ENCODE data around the gene PTPN13.

The PTPN13 gene

DNA sequence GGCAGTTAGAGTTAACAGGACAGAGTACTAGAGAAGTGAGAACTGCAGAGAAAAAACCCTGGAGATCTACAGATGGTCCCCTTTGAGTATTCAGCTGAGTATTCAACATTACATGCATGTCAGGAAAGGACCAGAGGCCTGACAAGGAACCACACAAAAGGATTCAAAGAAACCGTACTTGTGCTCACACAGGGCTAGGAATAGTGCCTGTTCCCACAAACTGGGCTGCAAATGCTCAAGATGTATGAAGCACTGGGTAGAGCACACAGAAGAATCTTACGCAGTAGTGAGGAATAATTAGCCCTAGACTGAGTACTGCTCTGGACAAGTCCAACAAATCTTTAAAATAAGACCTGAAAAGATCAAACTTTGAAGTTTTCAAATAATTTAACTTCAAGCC is 17.6 kb downstream of the PTPN13 start:
- Histone ChIP-seq H2AFZ (ENCODE audit: low read length, unreplicated experiment) (no peak overlapping the region), H3K4me3 (ENCODE audit: low read depth, low read length) (no peak overlapping the region), H3K27me3 (ENCODE audit: insufficient read depth, low read length) (no peaks in the 10 kb centered on the region), H3K79me2 (ENCODE audit: control insufficient read depth, insufficient read depth, low read length, unreplicated experiment) (no peaks in the 10 kb centered on the region), H3K36me3 (ENCODE audit: insufficient read depth, low read length) (no peaks in the 10 kb centered on the region), H3K4me1 (ENCODE audit: control insufficient read depth, insufficient read depth, low read length, unreplicated experiment) (no peaks in the 10 kb centered on the region), H3K27ac (ENCODE audit: low read depth, low read length) (no peak overlapping the region)

DNA sequence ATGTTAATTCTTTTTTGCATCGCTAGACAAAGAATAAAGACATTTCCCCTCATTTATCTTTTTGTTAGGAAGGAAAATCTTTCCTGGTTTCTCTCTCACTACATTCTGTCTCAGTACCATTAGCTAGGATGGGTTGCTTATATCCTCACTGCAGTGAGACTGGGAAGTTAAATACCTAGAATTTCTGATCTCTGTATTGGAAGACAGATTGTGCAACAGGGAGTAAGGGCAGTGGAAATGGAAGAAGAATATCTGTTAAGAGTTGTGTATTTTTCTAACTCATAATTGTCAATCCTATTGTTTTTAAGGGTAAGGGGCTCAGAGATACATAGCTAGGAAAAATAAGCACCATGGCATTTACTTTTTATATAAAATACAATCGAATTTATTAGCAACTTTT is 19.6 kb downstream of the PTPN13 start:
- no peak overlapping the region for H3K4me3 ChIP-seq (ENCODE audit: low read depth, low read length)
- H3K27ac ChIP-seq (ENCODE audit: low read depth, low read length), result no peak overlapping the region
- no peaks in the 10 kb centered on the region for H3K36me3 ChIP-seq (ENCODE audit: insufficient read depth, low read length)
- H3K27me3 ChIP-seq (ENCODE audit: insufficient read depth, low read length), result no peaks in the 10 kb centered on the region
- no peaks in the 10 kb centered on the region for H3K4me1 ChIP-seq (ENCODE audit: control insufficient read depth, insufficient read depth, low read length, unreplicated experiment)
- H2AFZ ChIP-seq (ENCODE audit: low read length, unreplicated experiment), result no peak overlapping the region
- H3K79me2 ChIP-seq (ENCODE audit: control insufficient read depth, insufficient read depth, low read length, unreplicated experiment), result no peaks in the 10 kb centered on the region

GRCh38 chr4:86614865-86615264 is 20.8 kb downstream of the PTPN13 start:
- H3K4me1 ChIP-seq (ENCODE audit: control insufficient read depth, insufficient read depth, low read length, unreplicated experiment), result no peaks in the 10 kb centered on the region
- H3K27ac ChIP-seq (ENCODE audit: low read depth, low read length), result no peak overlapping the region
- H3K4me3 ChIP-seq (ENCODE audit: low read depth, low read length), result no peak overlapping the region
- H3K36me3 ChIP-seq (ENCODE audit: insufficient read depth, low read length), result no peaks in the 10 kb centered on the region
- H2AFZ ChIP-seq (ENCODE audit: low read length, unreplicated experiment), result no peak overlapping the region
- H3K79me2 ChIP-seq (ENCODE audit: control insufficient read depth, insufficient read depth, low read length, unreplicated experiment), result no peaks in the 10 kb centered on the region
- H3K27me3 ChIP-seq (ENCODE audit: insufficient read depth, low read length), result no peaks in the 10 kb centered on the region

DNA sequence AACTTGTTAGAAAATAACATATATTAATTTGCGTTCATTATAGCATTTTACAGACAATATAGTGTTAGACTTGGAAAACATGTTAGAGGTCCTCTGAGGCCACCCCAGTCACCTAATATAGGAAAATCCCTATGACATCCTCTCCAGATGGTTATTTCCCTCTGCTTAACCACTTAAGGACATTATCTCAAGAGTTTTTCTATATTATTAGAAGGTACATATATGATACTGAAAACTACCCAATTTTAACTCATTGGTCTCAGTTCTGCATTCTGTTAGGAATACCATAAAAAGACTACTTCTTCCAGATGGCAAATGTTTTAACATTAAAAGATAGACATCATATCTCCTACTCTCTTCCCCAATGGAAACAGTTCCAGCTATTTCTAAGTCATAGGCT is 21.4 kb downstream of the PTPN13 start:
- Histone ChIP-seq H3K4me1 (ENCODE audit: control insufficient read depth, insufficient read depth, low read length, unreplicated experiment) (no peaks in the 10 kb centered on the region), H2AFZ (ENCODE audit: low read length, unreplicated experiment) (no peak overlapping the region), H3K27me3 (ENCODE audit: insufficient read depth, low read length) (no peaks in the 10 kb centered on the region), H3K4me3 (ENCODE audit: low read depth, low read length) (no peak overlapping the region), H3K27ac (ENCODE audit: low read depth, low read length) (no peak overlapping the region), H3K79me2 (ENCODE audit: control insufficient read depth, insufficient read depth, low read length, unreplicated experiment) (no peaks in the 10 kb centered on the region), H3K36me3 (ENCODE audit: insufficient read depth, low read length) (no peaks in the 10 kb centered on the region)

DNA sequence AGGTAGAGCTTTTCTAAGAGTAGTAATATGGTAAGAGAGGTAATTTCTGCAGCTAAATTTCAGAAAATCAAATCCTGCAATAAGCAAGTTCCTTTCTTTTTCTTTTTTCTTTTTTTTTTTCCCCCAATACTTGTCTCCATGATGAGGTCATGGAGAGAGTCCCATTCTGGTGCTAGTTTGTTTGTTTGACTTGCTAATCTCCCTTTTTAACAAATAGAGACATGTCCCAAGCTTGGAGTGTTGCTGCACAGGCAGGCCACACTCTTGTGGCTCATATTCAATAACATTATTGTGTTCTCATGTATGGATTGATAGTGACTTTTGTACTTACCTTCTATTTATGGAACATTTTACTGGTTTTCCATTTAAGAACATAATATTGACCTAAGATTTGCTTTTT is 25.5 kb downstream of the PTPN13 start:
- no peaks in the 10 kb centered on the region for H3K79me2 ChIP-seq (ENCODE audit: control insufficient read depth, insufficient read depth, low read length, unreplicated experiment)
- H3K4me3 ChIP-seq (ENCODE audit: low read depth, low read length), result no peak overlapping the region
- no peak overlapping the region for H3K27ac ChIP-seq (ENCODE audit: low read depth, low read length)
- no peaks in the 10 kb centered on the region for H3K36me3 ChIP-seq (ENCODE audit: insufficient read depth, low read length)
- H3K27me3 ChIP-seq (ENCODE audit: insufficient read depth, low read length), result no peaks in the 10 kb centered on the region
- no peak overlapping the region for H2AFZ ChIP-seq (ENCODE audit: low read length, unreplicated experiment)
- peaks cover 3% of the 10 kb centered on the region for H3K4me1 ChIP-seq (ENCODE audit: control insufficient read depth, insufficient read depth, low read length, unreplicated experiment)

- no peak overlapping the region for H2AFZ ChIP-seq (ENCODE audit: low read length, unreplicated experiment)
- H3K36me3 ChIP-seq (ENCODE audit: insufficient read depth, low read length), result no peaks in the 10 kb centered on the region
- no peaks in the 10 kb centered on the region for H3K27me3 ChIP-seq (ENCODE audit: insufficient read depth, low read length)
- no peak overlapping the region for H3K4me3 ChIP-seq (ENCODE audit: low read depth, low read length)
- H3K27ac ChIP-seq (ENCODE audit: low read depth, low read length), result no peak overlapping the region
- H3K79me2 ChIP-seq (ENCODE audit: control insufficient read depth, insufficient read depth, low read length, unreplicated experiment), result no peaks in the 10 kb centered on the region
- H3K4me1 ChIP-seq (ENCODE audit: control insufficient read depth, insufficient read depth, low read length, unreplicated experiment), result peaks cover 3% of the 10 kb centered on the region
Measured at GRCh38 chr4:86621435-86621834, 27.3 kb downstream of the PTPN13 start.

- no peak overlapping the region for H3K27ac ChIP-seq (ENCODE audit: low read depth, low read length)
- H2AFZ ChIP-seq (ENCODE audit: low read length, unreplicated experiment), result no peak overlapping the region
- no peaks in the 10 kb centered on the region for H3K27me3 ChIP-seq (ENCODE audit: insufficient read depth, low read length)
- H3K36me3 ChIP-seq (ENCODE audit: insufficient read depth, low read length), result no peaks in the 10 kb centered on the region
- no peaks in the 10 kb centered on the region for H3K79me2 ChIP-seq (ENCODE audit: control insufficient read depth, insufficient read depth, low read length, unreplicated experiment)
- H3K4me1 ChIP-seq (ENCODE audit: control insufficient read depth, insufficient read depth, low read length, unreplicated experiment), result peaks cover 3% of the 10 kb centered on the region
- no peak overlapping the region for H3K4me3 ChIP-seq (ENCODE audit: low read depth, low read length)
Measured at GRCh38 chr4:86626066-86626465, 32.0 kb downstream of the PTPN13 start.

DNA sequence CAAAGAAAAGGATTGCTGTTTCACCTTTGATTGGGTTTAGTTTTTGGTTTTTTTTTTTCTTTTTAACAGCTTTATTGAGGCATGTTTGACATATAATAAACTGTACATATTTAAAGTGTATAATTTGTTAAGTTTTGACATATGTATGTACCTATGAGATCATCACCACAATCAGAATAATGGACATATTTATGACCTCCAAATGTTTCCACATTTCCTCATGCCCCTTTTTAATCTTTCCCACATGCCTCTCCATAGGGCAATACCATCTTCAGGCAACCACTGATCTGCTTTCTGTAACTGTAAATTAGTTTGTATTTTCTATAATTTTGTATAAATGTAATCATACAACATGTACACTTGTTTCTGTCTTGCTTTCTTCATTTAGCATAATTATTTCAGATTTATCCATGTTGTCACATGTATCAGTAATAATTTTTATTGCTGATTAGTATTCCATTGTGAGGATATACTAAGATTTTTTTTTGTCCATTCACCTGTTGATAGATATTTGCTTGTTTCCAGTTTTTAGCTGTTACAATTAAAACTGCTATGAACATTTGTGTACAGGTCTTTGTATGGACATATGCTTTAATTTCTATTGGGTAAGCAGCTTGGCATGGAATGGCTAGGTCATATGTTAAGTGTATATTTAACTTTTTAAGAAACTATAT is 33.5 kb downstream of the PTPN13 start:
- Histone ChIP-seq H3K36me3 (ENCODE audit: insufficient read depth, low read length) (no peaks in the 10 kb centered on the region), H3K27ac (ENCODE audit: low read depth, low read length) (no peak overlapping the region), H3K4me3 (ENCODE audit: low read depth, low read length) (no peak overlapping the region), H3K79me2 (ENCODE audit: control insufficient read depth, insufficient read depth, low read length, unreplicated experiment) (no peaks in the 10 kb centered on the region), H3K27me3 (ENCODE audit: insufficient read depth, low read length) (no peaks in the 10 kb centered on the region), H3K4me1 (ENCODE audit: control insufficient read depth, insufficient read depth, low read length, unreplicated experiment) (no peaks in the 10 kb centered on the region), H2AFZ (ENCODE audit: low read length, unreplicated experiment) (no peak overlapping the region)

DNA sequence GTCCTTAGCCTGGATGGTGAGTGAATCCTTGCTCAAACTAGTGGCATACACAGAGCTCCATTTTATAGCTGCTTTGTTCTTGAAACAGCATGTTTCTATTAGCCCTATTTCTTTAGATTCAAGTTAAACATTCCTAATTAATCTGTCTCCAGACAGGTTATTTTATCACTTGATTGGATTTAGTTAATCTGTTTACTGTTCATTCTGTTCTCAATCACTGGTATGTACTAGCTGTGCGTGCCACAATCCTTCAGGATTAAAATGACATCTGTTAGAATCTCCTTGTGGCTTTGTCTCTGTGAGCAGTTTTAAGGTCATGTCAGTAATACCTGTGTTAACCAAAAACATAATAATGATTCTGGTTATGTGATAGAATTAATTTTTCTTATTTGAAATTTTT is 36.5 kb downstream of the PTPN13 start:
- Histone ChIP-seq H3K4me3 (ENCODE audit: low read depth, low read length) (no peak overlapping the region), H3K79me2 (ENCODE audit: control insufficient read depth, insufficient read depth, low read length, unreplicated experiment) (no peaks in the 10 kb centered on the region), H3K27me3 (ENCODE audit: insufficient read depth, low read length) (no peaks in the 10 kb centered on the region), H3K27ac (ENCODE audit: low read depth, low read length) (no peak overlapping the region), H3K36me3 (ENCODE audit: insufficient read depth, low read length) (no peaks in the 10 kb centered on the region), H2AFZ (ENCODE audit: low read length, unreplicated experiment) (no peak overlapping the region), H3K4me1 (ENCODE audit: control insufficient read depth, insufficient read depth, low read length, unreplicated experiment) (no peaks in the 10 kb centered on the region)

DNA sequence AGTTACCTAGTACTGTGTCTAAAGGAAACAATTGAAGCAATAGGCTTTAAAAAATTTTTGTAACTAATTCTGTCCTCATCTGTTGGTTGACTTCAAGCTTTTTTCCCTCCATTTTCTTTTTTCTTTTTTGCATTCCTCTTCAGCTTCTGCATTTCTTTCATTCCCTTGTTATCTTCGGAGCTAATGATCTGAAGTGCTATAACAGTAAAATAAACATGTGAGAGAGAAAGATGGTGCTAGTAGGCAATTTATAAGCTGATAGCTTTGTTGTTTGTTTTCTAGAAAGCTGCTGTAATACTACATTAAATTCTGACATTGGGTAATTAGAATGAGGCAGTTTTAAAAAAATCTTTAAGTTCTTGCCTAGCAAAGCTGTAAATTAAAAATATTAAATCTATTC is 37.1 kb downstream of the PTPN13 start:
- H3K79me2 ChIP-seq (ENCODE audit: control insufficient read depth, insufficient read depth, low read length, unreplicated experiment), result no peaks in the 10 kb centered on the region
- H3K4me1 ChIP-seq (ENCODE audit: control insufficient read depth, insufficient read depth, low read length, unreplicated experiment), result no peaks in the 10 kb centered on the region
- H3K27me3 ChIP-seq (ENCODE audit: insufficient read depth, low read length), result no peaks in the 10 kb centered on the region
- no peak overlapping the region for H3K27ac ChIP-seq (ENCODE audit: low read depth, low read length)
- H3K4me3 ChIP-seq (ENCODE audit: low read depth, low read length), result no peak overlapping the region
- H3K36me3 ChIP-seq (ENCODE audit: insufficient read depth, low read length), result peaks cover 4% of the 10 kb centered on the region; the same call in 1 of the 2 replicates
- H2AFZ ChIP-seq (ENCODE audit: low read length, unreplicated experiment), result no peak overlapping the region

- Histone ChIP-seq H3K4me3 (ENCODE audit: low read depth, low read length) (peak overlapping the region; percentile 64), H3K27ac (ENCODE audit: low read depth, low read length) (no peak overlapping the region), H2AFZ (ENCODE audit: low read length, unreplicated experiment) (peak overlapping the region; percentile 71), H3K79me2 (ENCODE audit: control insufficient read depth, insufficient read depth, low read length, unreplicated experiment) (no peaks in the 10 kb centered on the region), H3K36me3 (ENCODE audit: insufficient read depth, low read length) (peaks cover 6% of the 10 kb centered on the region; the same call in 1 of the 2 replicates), H3K27me3 (ENCODE audit: insufficient read depth, low read length) (no peaks in the 10 kb centered on the region), H3K4me1 (ENCODE audit: control insufficient read depth, insufficient read depth, low read length, unreplicated experiment) (no peaks in the 10 kb centered on the region)
Measured at GRCh38 chr4:86633854-86634253, 39.7 kb downstream of the PTPN13 start.

Data from ACC112 (cell line).